Adipose tissue (tissue), 3 donors: ENCODE measurements around the gene PPM1H. TPM values are rescaled to one million over a fixed set of nuclear protein-coding genes. Genes with fewer than 3 reads are reported as not detected.
"Not testable (repeated sequence)": the region's sequence is repeated elsewhere in the genome, so short reads cannot be mapped to it uniquely, and the experiment has no call there.

Experiments
- H3K27ac ChIP-seq: one replicate; pipeline ENCODE4 v1.5.1; 2013; ENCODE audit warnings: low read depth, low read length
- WGBS, 3 donors: extraction: QIAGEN DNeasy Blood & Tissue Kit; methylation state at CpG; one replicate each; pipeline ENCODE4 v1.1.7; 2013; 5-methylcytosine and 5-hydroxymethylcytosine counted together
- polyA plus RNA-seq, 3 donors: library from polyadenylated mRNA; stranded (reverse); fragments of 200-250 nt; gene quantifications; one replicate each; pipeline ENCODE4 v1.2.3, GENCODE V29; 2013
- donor health status: healthy with polysubstance abuse.
- donor health status: Bipolar disorder and iron deficiency.
- donor health status: healthy.

Gene PPM1H
- polyA plus RNA-seq, 3 donors = 0.56 to 1.9 (median 1.5) TPM

DNA sequence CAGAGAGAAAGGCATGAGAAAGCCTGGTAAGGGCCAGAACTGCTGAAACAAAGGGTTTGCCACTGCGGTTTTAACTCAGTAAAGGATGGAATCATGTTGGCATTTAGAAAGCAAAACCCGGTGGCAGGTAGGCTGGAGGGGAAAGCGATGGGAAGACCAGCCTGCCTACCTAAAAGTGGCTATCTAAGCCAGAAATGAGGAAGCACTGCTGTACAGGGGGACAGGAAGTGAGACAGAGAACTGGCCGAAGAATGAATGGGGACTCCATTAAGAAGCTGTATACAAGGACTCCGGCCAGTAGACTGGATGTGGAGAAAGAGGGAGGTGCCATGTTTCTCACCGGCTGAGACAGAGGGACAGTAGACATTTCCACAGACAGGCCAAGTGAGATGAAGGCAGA, 48.2 kb downstream of the PPM1H start:
- no peak overlapping the region for H3K27ac ChIP-seq
- 63 to 95% (median 74%) methylated on average over 6 of the region's 6 CpGs for WGBS, 3 donors

DNA sequence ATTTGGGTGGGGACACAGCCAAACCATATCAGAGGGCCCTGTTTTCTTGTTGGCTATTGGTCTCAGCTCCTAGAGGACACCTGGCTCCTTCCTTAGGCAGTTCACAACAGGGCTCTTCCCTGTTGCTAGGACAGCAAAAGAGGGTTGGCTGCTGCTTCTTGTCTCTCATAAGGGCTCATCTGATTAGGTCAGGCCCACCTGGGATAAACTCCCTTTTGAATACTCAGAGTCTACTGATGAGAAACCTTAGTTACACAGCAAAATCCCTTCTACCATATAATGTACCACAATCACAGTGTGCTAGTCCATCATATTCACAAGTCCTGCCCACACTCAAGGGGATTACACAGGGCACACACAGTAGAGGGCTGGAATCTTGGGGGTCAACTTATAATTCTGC, 49.7 kb downstream of the PPM1H start:
- H3K27ac ChIP-seq = no peak overlapping the region

DNA sequence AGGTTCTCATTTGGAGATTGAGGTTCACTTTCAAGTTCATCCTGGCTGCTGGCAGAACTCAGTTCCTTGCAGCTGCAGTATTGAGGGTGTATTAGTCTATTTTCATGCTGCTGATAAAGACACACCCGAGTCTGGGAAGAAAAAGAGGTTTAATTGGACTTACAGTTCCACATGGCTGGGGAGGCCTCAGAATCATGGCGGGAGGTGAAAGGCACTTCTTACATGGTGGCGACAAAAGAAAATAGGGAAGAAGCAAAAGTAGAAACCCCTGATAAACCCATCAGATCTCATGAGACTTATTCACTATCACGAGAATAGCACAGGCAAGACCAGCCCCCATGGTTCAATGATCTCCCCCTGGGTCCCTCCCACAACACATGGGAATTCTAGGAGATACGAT, 50.1 kb downstream of the PPM1H start:
- WGBS, 3 donors = 66 to 93% (median 89%) methylated on average over 4 to 5 of the region's 5 CpGs
- not testable (repeated sequence) for H3K27ac ChIP-seq

DNA sequence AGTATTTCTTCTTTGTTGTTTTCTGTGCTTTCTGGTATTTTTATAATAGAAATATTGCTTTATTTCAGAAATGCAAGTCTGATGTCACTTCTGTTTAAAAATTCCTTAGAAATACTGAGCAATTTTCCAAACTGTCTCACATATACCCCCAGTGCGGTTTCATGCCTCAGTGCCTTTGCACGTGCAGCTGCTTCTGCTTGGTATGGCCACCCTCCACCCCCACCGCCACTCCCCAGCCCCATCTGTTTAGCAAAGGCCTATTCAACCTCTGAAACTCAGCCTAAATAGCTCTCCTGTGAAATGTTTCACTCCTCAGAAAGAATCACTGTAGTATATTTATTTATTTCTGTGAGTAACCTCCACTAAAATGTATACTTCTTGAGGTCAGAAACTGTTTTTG, 52.3 kb downstream of the PPM1H start:
- 95 to 100% (median 95%) methylated on average over 3 of the region's 3 CpGs for WGBS, 3 donors
- no peak overlapping the region for H3K27ac ChIP-seq

DNA sequence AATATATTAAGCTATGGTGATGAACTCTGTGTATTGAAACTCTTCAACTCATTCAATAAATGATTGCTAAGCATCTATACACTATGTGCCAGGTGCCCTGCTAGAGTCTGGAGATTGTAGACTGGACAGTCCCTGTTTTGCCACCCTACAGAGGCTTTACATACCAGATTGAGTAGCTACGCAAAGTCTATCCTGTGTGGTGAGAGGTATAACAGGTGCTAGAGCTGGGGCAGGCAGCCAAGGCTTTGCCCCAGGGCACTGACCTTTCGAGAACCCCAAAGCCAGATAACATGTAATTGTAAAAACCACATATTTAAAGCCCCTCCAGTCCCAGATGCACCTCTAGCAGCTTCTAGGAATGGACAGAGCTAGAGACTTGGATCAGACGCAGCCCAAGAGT, 52.8 kb downstream of the PPM1H start:
- 62 to 95% (median 90%) methylated on average over 3 of the region's 3 CpGs for WGBS, 3 donors
- no peak overlapping the region for H3K27ac ChIP-seq

DNA sequence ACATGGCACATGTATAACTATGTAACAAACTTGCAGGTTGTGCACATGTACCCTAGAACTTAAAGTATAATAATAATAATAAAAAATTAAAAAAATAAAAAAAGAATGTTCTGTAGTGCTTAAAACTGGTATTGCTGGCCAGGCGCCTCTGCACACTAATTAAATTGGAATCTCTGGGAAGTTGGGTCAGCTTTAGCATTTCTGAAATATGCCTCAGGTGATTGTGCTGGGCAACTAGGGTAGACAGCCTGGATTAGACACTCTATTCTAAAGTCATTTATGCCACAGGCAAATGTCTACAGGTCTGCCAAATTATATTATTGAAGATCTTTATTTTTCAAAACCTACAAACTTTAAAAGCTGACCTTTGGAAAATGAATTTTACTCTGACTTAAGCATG, 55.3 kb downstream of the PPM1H start:
- H3K27ac ChIP-seq = no peak overlapping the region
- 94 to 100% (median 98%) methylated on average over 1 of the region's 1 CpG for WGBS, 3 donors

DNA sequence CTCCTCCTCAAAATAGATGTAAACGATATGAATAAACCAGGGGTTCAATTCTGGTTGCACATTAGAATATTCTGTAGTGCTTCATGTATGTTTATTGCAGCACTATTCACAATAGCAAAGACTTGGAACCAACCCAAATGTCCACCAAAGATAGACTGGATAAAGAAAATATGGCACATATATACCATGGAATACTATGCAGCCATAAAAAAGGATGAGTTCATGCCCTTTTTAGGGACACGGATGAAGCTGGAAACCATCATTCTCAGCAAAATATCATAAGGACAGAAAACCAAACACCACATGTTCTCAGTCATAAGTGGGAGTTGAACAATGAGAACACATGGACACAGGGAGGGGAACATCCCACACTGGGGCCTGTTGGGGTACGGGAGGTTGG, 55.7 kb downstream of the PPM1H start:
- H3K27ac ChIP-seq = not testable (repeated sequence)
- 93 to 97% (median 94%) methylated on average over 3 of the region's 3 CpGs for WGBS, 3 donors

DNA sequence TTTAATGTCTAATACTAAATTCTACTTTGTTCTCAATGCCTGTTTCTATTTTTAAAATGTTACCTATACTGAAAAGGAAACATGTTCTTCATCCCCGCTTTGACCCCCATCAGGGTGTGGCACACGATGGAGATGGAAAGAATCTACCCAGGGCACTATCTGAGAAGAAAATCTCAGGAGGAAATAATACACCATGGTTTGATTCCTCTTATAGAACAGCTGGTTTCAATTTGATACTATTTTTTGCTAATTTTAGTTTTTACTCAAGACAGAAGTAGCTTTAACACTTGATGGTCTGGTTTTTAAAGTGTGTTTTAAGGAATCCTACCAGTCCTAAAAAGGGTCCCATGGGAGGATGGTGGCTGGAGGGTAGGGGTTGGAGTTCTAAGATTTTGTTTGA, 56.7 kb downstream of the PPM1H start:
- WGBS, 3 donors = 47 to 80% (median 47%) methylated on average over 2 of the region's 2 CpGs
- no peak overlapping the region for H3K27ac ChIP-seq

DNA sequence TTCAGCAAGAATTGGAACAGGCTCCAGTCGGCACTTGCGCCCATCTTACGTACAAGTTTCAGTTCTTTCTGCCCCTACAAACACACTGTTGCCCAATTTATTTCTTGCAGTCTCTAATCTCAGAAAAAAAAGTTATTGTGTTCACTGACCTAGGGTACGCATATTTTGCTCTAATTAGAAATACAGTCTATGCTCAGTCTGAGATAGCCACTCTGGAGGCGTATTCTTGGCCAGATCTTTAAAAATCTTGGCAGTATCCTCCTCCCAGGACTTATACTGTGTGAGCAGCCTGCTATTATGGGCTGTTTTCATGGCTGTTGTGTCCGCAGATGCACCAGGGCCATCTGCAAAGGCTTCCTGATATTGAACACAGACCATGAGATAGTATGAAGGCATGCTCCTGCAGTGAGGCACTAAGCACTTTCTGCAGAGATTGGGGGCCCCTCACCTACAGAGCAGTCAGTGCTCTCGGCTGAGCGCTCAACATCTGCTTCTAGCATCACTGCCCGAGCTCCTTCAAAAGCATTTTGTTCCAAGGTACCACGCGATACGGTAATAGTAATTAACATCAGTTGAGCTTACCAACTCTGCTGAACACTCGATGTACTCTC, 57.9 kb downstream of the PPM1H start:
- WGBS, 3 donors = 76 to 93% (median 86%) methylated on average over 13 of the region's 13 CpGs
- no peak overlapping the region for H3K27ac ChIP-seq

DNA sequence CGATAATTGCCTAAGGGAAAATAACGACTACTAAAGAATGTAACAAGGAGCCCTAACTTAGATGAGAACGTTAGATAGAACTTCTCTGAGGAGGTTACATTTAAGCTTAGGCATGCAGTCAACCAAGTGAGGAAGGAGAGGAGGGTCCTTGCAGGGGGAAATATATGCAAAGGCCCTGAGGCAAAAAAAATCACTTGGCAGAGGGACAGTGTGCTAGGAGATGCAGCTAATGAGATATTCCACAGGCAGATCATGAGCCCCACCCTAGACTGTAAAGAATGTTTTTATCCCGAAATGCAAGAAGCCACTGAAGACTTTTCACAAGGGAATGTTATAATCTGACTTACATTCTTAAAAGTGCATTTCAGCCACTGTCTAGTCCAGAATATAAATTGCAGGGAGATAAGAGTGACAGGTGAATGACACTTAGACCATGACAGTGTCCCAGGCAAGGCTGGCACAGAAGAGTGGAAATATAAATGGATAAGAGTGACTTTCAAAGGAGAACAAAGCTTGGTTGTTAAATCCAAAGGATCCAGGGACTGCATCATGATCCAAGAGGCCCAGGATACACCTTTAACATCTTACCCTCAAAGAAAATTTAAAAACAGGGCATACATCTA, 61.0 kb downstream of the PPM1H start:
- 82 to 88% (median 85%) methylated on average over 4 of the region's 4 CpGs for WGBS, 3 donors
- no peak overlapping the region for H3K27ac ChIP-seq

DNA sequence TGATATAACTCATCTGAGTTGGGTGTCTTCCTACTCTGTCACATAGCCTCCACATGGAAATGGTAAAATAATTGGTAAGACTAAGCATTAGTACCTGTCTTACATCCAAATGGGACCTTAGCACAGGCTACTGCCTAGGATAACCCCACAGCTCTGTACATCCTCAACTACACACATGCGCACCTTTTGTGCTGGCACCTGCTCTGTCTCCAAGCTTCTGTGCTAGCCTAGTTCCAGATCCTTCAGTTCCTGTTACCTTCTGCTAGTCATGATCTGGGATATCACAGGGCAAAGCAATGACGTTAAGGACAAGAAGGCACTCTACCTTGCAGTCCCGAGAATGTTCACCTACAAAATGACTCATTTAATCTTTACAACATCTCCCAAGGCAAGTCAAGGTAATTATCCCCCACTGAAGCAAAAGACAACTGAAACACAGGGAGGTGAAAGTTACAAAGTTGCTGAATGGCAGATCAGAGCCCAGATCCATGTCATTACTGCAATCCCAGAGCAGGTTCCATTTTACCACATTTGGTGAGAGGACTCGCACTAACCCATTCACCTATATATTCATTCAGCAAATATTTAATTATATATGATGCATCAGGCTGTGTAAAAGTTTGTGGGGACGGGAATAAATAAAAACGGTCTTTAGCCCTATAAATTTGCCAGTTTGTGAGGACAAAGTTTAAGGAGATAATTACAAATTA, 61.7 kb downstream of the PPM1H start:
- 90 to 93% (median 92%) methylated on average over 6 of the region's 6 CpGs for WGBS, 3 donors
- no peak overlapping the region for H3K27ac ChIP-seq

DNA sequence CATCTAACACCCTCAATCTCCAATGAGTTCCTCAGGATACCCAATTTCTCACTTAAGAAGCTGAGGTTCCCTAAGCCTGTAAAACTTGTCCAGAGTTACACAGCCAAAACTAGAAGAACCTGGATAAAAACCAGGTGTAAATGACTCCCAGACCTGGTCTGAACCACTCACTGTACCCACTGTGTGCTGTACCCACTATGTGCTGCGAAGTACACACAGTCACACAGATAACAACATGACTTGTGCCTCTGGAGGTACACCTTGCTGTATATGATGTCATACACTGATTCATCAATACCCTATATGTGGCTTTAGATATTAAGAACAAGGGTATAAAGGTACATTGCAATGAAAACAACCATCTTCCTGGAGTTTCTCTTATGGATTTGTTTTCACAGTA, 66.1 kb downstream of the PPM1H start:
- H3K27ac ChIP-seq = no peak overlapping the region
- 77 to 93% (median 90%) methylated on average over 1 of the region's 1 CpG for WGBS, 3 donors

DNA sequence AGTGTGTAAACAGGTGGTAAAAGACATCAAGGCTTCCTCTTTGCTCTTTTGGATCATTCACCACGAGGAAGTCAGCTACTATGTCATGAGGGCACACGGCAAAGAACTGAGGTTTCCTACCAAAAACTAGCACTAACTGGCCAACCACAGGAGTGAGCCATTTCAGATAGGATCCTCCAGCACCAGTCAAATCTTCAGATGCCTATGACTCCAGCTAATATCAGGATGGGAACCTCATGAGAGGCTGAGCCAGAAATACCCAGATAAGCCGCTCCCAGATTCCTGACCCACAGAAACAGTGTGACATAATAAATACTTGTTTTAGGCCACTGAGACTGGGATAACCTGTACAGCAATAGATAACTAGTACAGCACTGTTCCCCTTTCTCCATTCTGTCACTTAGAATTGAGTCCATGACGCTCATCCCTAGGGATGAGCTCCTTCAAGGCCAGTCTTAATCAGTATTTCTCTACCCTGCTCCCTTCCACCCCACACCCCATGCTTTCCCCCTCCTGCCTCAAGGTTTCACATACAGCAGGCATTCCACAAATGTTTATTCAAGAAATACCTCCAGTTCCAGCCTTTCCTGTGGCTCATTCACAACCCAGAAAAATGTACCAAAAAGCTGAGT, 68.4 kb downstream of the PPM1H start:
- no peak overlapping the region for H3K27ac ChIP-seq
- WGBS, 3 donors = 52 to 70% (median 59%) methylated on average over 4 of the region's 4 CpGs

DNA sequence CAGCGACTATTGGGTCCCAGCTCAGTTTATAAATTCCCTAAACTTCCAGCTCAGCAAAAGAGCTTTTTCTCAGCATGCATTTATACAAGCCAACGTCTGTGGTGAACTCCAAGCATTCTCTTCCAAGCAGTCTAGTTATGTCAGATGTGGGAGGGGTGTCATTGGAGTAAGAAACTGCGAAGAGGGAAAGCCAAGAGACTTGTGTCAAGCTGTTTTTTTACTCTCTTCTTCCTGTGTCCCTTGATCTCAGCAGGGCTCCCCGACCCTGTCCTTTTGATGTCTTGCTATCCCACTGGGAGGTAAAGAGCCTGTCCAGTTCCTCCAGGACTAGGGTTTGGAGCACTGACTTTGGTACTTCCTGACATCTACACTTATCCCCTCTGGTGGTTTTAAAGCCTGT, 69.0 kb downstream of the PPM1H start:
- no peak overlapping the region for H3K27ac ChIP-seq
- 45 to 84% (median 63%) methylated on average over 4 of the region's 4 CpGs for WGBS, 3 donors

DNA sequence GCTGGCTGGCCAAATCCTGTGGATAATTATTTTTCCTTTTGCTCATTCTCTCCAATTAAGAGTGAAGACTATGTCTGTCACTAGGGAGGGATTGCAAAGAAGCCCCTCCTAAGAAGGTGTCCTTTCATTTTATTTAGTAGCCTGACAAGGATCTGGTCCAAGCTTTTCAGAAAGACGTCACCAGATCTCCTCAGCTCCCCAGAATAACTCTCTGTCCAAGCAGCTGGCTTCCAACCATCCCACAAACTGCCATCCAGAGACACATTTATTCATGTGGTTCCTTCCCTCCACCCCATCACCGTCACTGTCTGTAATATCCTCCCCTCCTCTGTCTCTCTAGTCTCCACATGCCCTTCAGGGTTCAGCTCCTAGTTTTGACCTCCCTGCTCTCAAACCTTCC, 69.9 kb downstream of the PPM1H start:
- no peak overlapping the region for H3K27ac ChIP-seq
- WGBS, 3 donors = 65 to 85% (median 75%) methylated on average over 2 of the region's 2 CpGs

DNA sequence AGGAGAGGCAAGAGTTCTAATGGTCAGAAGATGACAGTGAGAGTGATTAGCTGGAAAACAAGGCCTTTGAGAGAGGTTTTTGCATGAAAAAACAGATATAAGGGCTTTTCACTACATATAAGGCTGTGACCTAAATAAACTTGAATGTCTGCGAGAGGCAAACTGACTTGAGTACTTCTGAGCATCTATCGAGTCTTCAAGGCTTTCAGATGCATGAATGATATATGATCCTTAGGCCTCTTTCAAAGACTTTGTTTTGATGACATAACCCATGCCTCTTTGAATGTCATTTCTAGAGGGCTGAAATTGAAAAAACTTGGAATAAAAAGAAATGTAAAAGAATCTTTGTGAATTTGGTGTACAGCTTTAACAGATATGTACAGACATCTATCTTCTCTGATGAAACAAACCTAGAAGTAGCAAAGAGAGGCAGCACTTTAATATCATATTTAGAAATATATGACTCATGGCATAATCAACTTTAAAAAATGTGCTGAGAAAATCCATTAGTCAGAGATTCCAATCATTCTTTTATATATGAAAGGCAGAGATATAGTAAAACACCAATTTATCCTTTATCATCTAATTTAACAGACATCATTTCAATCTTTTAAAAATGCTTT, 72.6 kb downstream of the PPM1H start:
- WGBS, 3 donors = 77 to 89% (median 87%) methylated on average over 2 of the region's 2 CpGs
- no peak overlapping the region for H3K27ac ChIP-seq

DNA sequence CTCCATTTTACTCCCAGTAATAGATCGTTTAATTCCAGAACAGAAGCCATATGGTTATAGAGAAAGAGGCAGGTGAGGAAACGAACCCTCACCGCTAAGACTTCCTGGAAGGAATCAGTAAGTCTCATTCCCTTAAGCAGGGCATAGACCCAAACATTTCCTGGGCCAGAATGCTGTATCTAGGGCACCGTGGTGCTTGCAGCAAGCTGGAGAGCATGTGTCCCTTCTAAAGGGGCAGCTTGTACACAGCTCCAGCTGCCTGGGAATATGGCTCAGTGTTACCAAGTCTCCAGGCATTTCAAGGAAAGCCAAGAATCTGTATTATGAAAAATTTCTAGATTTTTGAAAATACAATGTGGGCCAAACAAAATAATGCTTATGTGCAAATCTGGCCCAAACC, 73.4 kb downstream of the PPM1H start:
- WGBS, 3 donors = 65 to 85% (median 72%) methylated on average over 4 of the region's 4 CpGs
- H3K27ac ChIP-seq = no peak overlapping the region

DNA sequence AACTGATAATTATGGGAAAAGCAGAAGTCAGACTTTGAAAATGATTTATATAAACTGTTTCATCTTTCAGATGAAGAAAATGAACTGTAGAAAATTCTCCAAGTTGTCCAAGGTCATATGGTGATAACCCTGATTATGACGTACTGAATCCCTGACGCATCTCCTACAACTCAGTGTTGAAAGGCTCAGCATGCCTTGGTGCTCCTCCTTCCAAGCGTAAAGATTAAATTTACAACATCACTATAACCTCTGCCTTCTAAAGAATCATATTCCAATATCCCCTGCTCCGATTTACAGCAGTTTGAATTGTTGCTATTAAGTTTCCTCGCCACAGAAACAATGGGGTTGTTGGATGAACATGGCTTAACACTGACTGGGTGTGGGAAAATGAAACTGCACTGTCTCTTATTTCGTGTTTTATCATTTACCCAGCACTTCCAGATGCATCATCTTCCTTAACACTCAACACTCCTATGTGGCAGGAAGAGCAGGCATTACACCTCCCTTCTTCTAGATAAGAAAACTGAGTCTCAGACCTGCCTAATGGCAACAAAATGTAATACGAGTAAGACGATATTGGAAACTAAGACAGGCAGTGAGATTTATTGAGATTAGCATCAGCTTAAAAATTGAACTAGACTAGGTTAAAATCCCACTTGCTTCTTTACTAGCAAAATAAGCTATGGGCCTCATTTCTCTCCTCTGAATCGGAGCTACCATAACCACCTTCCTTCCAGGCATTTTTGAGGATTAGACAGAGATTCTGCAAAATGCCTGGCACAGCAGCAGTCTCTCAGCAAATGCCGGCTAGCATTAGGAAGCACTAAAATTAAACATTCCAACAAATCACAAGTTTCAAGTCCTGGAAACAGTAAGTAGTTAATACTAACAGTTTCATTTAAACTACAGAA, 74.2 kb downstream of the PPM1H start:
- 66 to 84% (median 68%) methylated on average over 10 of the region's 10 CpGs for WGBS, 3 donors
- H3K27ac ChIP-seq = no peak overlapping the region
